Measurements from ENCODE around the gene TOP2B.

The TOP2B gene

GRCh38 chr3:25655659-25656058 is 9.0 kb downstream of the TOP2B start:
- no peak for DNase-seq (ENCODE audit: low read depth)
- TF ChIP-seq CTCF (IDR thresholded peaks at IDR 0.05; ENCODE audit: low read depth, low read length, missing control alignments) = no peak
- no peak overlapping the region for H3K4me3 ChIP-seq (ENCODE audit: low read depth, low read length)
- in situ Hi-C loops (cut with HindIII; ENCODE audit: low sequenced_read_pairs) = no loop called here

- DNase-seq (ENCODE audit: low read depth) = no peak
- TF ChIP-seq CTCF (IDR thresholded peaks at IDR 0.05; ENCODE audit: low read depth, low read length, missing control alignments) = no peak
- H3K4me3 ChIP-seq (ENCODE audit: low read depth, low read length) = no peak overlapping the region
- in situ Hi-C loops (cut with HindIII; ENCODE audit: low sequenced_read_pairs) = no loop called here
Measured at GRCh38 chr3:25654576-25654975, 10.1 kb downstream of the TOP2B start.

- DNase-seq (ENCODE audit: low read depth) = no peak
- in situ Hi-C loops (cut with HindIII; ENCODE audit: low sequenced_read_pairs) = no loop called here
- TF ChIP-seq CTCF (IDR thresholded peaks at IDR 0.05; ENCODE audit: low read depth, low read length, missing control alignments) = no peak
- H3K4me3 ChIP-seq (ENCODE audit: low read depth, low read length) = no peak overlapping the region
Measured at GRCh38 chr3:25653322-25653721, 11.4 kb downstream of the TOP2B start.

GRCh38 chr3:25652921-25653320 is 11.8 kb downstream of the TOP2B start:
- DNase-seq (ENCODE audit: low read depth) = no peak
- in situ Hi-C loops (cut with HindIII; ENCODE audit: low sequenced_read_pairs) = no loop called here
- TF ChIP-seq CTCF (IDR thresholded peaks at IDR 0.05; ENCODE audit: low read depth, low read length, missing control alignments) = no peak
- no peak overlapping the region for H3K4me3 ChIP-seq (ENCODE audit: low read depth, low read length)

GRCh38 chr3:25648925-25649830 is 15.5 kb downstream of the TOP2B start:
- DNase-seq (ENCODE audit: low read depth) = no peak
- H3K4me3 ChIP-seq (ENCODE audit: low read depth, low read length) = no peak overlapping the region
- in situ Hi-C loops (cut with HindIII; ENCODE audit: low sequenced_read_pairs) = no loop called here
- no peak for TF ChIP-seq CTCF (IDR thresholded peaks at IDR 0.05; ENCODE audit: low read depth, low read length, missing control alignments)

GRCh38 chr3:25648107-25648535 is 16.6 kb downstream of the TOP2B start:
- DNase-seq (ENCODE audit: low read depth) = peak; percentile 76
- no peak overlapping the region for H3K4me3 ChIP-seq (ENCODE audit: low read depth, low read length)
- in situ Hi-C loops (cut with HindIII; ENCODE audit: low sequenced_read_pairs) = no loop called here
- TF ChIP-seq CTCF (IDR thresholded peaks at IDR 0.05; ENCODE audit: low read depth, low read length, missing control alignments) = peak; percentile 93
